ENCODE measurements around the gene DLG2.

DLG2 gene

DNA sequence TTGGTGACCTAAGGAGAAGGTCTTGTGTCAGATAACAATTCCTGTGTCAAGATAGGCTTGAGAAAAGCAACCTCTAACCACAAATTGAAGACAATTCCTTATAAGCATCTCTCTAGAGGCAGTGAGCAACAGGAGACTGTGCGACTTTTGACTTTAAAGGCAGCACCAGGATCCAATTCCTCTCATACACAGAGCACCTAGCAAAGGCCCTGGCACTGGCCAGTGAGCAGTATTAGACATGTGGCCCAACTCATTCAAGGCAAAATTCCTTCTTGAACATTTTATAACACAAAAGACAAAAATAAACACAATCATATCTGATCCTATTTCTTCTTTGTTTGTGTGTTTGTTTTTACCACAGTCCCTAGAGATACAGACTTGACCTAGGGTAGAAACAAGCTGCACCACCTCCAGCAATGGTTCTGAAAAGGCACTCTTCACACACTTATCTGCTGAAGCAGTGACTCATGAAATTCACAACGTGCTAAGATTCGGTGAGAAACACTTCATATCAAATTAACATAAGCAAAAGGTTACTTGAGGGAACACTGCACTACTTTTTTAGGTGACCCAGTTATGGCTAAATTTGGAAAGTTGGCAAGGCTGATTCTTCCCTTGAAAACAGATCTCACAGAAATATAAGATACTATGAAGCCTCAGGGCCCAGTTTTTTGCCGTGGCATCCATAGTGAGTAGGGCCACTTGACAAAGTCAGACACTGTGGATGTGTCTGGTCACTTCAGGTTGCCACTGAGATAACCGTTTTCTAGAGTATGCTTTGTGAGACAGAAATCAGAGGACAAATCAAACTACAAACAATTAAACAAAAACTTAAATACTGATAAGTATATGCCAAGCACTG is 1018.9 kb downstream of the DLG2 start:
- no peak for DNase-seq

DNA sequence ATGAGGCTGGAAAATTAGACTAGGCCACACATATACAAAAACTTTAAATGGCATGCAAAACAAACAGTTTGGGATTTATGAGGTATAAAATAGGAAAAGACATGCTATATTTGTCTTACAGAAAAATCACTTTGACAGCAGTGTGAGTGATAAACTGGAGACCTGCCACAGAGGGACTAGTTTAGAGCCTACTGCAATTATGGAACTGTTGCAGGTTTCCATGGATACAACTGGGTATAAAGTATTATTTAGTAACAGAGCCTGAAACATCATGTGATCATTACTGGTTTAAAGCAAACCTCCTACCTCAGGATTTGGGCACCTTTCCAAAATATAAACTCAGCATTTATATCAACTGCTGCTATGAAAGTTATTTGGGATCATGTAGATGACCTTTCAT is 1032.5 kb downstream of the DLG2 start:
- DNase-seq, result no peak

DNA sequence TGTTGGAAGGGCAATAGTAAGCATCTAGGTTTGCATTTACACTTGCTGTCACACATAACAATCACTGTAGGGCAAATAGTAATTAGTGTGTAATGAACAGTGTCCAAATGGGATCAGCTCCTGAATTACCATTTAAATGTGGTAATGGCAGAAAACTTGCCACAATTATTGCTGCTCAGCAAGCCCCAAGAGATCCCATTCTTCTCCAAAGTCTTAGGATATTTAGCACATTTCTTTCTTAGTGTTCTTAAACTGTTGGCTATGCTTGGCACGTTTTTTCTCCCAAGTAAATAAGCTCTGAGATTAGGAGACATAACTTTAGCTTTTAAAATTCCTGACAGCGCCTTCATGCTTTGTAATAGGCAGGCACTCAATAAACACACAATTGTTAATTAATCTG is 1037.0 kb downstream of the DLG2 start:
- DNase-seq, result no peak

DNA sequence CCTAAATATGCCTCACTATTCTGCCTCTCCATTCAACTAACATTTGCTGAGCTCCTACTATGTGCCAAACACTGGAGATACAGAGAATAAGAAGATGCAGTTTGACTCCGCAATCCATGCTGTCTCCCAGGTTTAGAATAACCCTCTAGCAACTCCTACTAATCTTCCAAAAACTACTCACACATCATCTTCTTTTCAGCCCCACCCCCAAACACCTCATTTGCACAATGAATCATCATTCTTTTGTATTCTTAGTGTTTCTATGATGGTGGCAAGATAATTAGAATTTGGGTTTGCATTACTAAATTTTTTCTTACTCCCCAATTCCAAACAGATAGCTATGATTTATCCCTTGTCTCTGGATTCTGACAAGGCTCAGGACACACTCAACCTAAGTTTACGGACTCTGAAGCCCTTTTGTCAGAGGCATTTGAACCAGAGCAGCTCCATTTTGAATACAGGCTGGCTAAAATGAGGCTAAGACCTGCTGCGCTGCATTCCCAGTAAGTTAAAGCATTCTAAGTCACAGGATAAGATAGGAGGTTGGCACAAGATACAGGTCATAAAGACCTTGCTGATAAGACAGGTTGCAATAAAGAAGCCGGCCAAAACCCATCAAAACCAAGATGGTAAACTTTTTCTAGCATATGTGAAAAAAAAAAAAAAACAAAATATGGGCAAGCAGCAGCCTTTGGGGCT is 1038.9 kb downstream of the DLG2 start:
- DNase-seq, result no peak

DNA sequence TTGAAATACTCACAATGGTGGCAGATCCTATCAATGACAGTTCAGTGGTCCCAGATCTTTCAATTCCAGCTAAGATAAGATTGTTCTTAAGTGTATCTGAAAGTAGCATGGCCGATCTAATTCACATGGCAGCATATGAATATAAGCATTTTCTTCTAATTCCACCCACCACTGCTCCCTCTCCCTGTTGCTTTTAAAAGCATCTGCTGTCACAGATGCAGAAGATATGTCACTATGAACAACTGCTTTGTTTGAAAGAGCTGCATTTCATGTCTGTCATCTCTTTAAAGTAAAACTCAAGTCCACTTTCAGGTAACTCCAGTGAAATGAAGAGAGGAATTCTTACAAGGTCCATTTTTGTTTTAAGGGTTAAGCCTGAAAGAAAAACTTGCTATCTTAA is 1044.0 kb downstream of the DLG2 start:
- no peak for DNase-seq

DNA sequence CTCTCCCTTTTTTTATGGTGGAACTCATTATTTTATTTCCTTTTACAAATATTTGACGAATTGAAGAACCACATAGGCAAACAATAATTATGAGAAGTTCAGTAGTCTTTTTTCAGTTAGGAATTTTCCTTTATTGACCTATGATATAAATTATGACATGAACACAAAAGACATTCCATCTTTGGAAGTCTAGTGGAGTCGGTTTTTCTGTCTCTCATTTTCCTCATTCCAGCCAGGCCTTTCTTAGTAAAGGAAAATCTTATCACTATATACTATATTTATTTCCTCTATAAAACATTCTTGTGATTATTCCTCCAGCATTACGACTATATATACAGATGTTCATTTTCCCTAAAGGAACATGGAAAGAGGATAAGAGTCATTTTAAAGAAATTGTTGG is 1046.1 kb downstream of the DLG2 start:
- DNase-seq, result no peak

DNA sequence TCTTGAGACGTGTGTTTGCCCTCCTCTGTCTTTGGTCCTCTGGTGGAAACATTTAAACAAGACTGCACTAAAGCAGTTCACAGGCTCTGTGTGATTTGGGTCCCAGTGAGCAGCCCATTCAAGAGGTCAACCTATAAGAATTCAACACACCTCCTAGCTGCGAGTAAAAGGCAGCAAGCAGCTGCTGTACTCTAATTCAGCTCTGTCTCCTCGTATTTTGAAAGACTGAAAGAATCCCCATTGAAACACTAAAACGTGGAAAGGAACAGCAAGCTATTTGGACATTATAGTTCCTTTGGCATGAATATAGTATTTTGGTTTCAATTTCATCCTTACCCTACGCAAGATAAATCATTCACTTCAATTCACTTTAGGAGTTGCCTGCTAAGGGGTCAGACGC is 1046.7 kb downstream of the DLG2 start:
- no peak for DNase-seq

DNA sequence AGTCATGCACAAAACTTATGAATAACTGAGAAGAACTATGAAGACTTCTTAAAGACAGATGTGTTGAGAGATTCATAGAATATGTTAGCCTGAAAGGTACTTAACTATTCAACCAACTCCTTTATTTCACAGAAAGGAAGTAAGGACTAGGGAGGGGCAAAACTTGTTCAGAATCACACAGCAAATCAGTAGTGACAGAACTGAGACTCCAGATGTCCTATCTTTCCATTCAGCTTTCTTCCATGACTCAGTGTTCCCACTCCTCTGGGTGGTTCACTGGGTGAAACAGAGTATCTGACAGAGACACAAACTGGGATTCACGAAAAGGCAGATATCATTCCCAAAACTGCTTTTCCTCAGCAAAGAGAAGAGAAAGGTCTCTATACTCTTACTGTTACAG is 1053.3 kb downstream of the DLG2 start:
- DNase-seq, result no peak

DNA sequence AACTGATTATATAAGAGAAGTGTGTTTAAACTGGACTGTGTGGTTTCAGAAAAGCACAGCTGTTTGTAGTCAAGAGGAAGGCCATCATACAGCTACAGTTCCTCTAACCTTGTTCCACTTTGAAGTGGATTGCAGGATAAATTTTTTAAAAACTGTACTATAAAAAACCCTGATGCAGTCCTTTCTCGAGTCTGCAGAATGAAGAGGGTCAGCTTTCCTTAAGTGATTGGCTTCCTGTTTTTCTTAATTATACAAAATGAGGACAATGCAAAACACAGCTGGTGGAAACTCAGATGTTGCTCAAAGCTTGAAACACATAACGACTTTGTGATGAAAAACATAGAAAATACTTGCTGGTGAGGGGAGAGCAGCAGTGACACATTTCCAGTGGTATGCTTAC is 1060.5 kb downstream of the DLG2 start:
- DNase-seq, result no peak

DNA sequence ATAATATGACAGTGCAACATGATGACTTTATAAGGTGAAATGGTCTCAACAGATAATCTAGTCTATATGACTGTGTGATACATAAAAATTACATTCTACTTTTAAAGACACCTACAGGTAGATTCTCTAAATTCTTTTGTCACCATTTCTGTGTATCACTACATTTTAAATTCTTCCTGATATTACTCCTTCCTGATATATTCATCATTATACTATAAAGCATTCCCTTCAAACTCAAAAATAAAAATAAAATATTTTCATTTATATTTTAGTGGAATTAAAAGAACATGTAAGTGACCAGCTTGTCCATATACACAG is 1062.3 kb downstream of the DLG2 start:
- no peak for DNase-seq

DNA sequence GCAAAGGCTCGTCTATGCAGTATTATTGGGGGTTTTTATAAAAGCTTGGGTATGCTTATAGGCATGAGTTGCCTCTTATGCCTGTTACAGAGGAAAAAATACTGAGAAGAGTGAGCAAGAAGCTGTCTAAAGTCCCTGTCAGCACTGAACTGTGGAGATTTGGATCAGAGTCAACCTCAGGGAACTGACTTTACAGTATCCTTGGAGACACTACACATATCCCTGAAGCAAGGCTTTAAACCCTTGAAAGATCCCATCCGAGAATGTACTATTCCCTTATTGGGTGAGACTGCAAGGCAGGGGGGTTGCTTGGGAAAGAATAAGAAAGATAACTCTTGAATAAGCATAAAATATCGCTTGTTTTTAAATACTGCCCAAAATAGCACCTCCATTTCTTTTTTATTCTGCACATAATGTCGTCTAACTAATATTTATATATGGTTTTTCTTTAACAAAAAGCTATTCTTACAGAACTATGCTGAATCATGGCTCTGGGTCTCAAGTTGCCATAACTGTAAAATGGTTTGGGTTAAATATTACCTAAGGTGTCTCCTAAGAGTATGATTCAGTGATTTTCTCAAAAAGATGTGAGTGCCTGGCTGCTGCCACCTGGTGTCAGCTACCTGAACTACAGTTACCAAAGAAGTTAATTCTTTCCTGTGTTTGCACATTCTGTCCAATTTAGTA is 1062.8 kb downstream of the DLG2 start:
- DNase-seq, result peak; percentile 49

DNA sequence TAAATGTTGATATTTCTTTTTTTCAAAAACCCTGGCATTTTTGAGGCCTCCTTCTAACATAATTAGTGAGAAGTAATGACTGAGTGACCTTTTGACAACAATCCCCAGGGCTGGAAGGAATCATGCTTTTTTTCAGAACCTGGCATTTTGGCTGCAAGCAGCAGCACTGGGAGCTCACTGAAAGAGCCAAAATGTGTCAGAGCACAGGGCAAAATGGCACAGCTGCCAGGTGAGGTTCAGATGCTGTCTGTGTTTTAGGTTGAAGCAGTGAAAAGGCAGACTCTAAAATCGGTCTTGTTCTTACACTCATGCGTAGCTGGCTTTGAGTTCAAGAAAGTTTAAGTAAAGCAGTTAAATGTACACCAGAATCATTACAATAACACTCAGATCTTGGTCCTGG is 1063.8 kb downstream of the DLG2 start:
- no peak for DNase-seq

DNA sequence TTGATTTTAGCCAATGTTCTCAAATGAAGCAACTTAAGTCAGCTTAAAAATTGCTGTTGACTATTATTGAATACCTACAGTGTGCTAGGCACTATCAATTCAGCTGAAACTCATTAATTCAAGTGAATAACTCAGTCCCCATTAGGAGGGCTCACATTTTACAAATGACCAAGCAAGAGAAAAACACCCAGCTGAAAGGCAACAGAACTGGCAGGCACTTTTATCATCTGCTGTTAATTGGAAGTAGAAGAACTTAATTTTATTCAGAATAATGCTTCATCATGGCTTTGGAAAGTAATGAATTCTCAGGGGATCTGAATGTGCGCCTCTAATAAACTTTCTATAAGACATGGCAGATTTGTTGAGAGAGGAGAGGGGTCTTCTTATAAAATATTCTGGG is 1066.9 kb downstream of the DLG2 start:
- DNase-seq, result no peak

DNA sequence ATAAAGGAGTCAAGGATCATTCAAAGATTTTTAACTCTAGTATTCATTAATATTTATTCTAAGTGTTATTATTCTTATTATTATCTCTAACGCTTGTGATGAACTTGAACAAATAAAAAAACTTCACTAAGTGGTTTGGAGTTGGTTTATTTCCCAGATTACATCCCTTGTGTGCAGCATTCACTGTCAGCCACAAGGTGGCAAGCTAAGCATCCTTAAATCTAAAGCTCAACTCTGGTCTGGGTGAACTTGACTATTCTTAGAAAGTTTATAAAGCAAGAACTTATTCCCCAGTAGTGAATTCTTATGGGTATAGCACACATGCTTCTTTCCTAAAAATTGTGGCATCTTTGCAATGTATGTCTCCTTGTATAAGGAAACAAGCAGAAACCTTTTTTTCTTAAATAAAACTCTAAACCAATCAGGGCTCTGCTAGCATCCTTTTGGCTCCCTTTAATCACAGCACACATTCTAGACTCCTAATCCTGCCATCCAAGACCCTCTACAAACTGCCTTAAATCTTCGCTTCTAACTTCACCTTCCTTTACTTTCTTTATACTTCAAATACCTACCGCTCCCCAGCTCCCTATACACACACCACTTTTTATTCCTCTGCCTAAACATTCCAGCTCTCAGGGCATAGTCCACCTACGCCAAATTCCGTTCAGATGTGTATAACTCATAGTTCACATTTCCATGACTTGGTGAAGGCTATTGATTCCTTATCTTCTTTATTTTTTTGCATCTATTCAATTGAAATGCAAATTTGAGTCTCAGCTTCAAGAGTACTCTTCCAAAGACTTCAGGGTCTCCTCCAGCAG is 1068.8 kb downstream of the DLG2 start:
- DNase-seq, result peak; percentile 37

DNA sequence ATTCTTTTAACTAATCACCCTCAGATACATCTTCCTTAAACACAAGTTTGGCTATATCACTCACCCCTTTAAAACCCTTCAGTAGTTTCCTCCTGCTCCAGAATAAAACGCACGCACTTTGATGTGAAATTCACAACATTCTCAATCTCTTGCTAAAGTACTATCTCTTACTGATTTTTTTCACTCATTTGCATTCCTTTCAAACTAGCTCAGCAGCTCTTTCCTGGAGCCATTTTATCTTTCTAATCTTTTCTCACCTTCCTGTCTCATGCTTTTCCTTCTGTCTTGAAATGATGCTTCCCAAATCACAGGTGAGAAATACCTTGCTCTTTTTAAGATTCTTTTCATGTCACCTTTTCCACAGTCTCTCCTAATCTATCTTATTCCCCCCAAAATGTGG is 1074.4 kb downstream of the DLG2 start:
- DNase-seq, result no peak

DNA sequence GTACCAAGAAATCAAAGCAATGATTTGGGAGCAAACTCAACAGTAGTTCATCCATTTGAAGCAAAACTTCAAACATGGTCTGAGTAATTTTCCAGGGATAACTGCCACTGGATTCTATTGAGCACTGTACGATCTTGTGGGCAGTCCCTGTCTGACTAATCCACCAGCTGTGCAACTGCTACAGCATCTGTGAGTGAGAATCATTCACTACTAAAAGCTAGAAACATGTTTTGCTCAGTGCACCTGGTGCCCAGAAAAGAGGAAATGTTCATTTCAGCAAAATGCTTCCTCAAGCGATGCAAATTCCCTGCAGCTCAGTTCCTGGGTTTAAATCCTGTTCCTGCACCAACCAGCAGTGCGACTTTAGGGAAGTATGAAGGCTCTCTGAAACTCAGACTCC is 1077.9 kb downstream of the DLG2 start:
- no peak for DNase-seq

DNA sequence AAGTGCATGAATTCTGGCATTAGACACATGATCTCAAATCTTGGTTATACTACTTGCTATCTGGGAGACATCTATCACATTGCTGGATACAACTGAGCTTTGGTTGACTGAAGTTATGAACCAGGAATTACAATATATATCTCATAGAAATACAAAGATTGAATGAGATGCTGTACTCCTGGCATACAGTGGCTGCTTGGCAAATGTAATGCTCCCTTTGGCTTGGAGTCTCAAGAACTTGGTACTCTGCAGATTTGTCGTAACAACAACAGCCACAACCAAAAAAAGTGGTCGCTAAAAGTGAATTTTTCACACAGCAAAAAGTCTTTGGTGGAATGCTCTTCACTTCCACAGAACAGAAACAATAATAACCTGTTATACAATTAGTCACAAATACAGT is 1082.6 kb downstream of the DLG2 start:
- no peak for DNase-seq

DNA sequence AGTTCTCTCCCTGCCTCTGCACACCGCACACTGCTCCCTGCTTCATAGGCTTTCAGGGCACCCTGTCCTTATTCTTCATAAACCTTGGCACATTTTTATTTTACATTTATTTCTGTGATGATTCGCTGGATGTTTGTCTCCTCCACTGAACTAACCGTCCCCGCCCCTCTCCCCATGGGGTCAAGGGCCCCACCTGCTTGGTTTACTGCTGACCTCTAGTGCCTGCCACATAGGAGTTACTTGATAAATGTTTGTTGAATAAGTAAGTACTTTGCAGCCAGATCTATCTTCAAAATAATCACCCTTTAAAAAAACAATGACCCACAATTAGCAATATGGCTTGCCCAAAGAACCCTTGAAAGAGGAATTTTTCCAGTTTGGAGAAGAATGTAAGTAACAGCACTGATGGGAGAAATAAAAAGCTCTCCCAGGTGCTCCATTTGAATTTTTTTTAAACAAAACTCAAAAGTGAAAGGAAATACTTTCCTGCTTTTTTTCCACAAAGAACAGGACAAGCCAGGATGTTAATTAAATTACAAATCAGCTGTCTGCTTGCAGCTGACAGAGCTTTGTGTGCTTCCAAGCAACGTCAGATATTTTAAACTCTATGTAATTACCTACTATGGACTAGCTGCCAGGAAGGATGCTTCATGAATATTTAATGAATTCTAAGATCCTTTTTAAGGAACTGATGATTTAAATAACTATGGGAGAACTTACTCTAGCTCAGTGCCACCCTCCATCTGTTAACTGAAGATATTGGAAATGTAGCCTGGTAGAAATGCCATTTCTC is 1083.6 kb downstream of the DLG2 start:
- DNase-seq, result no peak

DNA sequence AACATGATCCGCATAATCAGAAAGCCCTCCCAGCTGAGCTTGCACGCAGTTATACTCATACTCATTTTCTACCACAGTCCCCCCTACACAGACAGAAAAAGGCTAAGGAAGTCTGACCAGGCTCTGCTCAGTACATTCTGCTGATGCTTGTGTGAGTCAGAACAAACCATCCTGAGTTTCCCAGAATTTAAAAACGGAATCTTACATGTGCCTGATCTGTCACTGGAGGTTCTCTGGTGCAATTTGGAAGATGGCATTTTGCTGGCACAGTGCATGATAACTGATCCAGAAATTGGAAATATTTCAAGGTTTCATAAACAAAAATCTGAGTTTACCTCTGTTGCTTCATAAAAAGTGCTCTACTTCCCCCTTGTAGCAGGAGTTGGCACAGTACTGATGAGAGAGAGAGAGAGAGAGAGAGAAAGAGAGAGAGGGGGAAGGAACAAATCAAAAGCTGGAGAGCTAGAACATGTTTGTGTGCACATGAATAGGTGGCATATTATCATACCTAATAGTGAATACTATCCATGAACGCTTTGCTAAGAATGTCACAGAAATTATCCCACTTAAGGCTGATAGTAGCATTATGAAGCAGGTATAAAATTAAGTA is 1085.3 kb downstream of the DLG2 start:
- DNase-seq, result no peak

DNA sequence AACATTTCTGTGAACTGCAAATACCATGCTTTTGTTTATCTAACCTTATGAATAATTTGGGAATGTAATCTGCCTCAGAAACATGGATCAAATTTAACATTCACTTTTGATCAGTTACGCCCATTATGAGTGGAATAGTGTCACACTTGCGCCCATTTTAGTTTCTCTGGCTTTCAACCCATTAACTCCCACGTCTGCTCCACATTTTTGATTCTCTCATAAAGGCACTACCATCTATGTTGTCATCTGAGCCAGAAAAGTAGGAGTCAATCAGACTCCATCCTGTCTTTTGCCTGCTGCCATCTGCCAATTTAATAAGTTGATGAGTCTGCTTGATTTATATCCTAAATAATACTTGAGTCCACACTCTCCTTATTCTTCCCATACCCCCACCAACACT is 1090.7 kb downstream of the DLG2 start:
- DNase-seq, result no peak

DNA sequence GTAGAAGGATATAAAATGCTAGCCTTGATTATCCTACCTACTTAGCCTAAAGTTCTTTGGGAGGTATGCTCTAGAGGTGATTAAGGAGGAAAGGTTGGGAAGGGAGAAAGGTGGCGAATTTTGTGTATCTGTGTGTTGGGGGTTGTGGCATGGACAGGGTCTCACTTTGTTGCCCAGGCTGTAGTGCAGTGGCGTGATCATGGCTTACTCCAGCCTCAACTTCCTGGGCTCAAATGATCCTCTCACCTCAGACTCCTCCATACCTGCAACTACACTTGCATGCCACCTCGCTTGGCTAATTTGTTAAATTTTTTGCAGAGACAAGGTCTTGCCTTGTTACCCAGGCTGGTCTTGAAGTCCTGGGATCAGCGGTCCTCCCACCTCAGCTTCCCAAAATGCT is 1094.8 kb downstream of the DLG2 start:
- DNase-seq, result no peak

DNA sequence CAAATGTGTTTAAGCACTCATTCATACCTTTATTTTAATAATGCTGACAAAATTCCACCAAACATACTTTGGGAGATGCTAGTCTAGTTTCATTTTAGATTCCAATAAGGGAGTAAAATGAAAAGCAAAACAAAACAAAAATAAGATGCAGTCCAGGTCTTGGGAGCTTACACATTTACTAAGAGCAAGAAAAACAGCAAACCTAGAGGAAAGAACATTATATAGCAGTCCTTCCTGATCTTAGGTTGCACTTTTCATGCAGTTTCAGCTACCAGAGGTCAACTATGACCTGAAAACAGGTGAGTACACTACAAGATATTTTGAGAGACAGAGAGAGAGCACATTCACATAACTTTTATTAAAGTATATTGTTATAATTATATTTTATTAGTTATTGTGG is 1100.9 kb downstream of the DLG2 start:
- DNase-seq, result no peak

Measured in activated CD4-positive, alpha-beta T cell treated with anti-CD3 and anti-CD28 coated beads, Interleukin-2, Interleukin-6, amounts not matched to agents 100 ng/mL and 50 ng/mL, durations not matched to agents 16 hours and 8 hours (primary cell).